ENCODE measurements around the gene SEM1. TPM values are rescaled to one million over a fixed set of nuclear protein-coding genes. Genes with fewer than 3 reads are reported as not detected.

The SEM1 gene
- total and polyA plus RNA-seq, 2 experiments from 2014 or later = 26.8 to 288 TPM

DNA sequence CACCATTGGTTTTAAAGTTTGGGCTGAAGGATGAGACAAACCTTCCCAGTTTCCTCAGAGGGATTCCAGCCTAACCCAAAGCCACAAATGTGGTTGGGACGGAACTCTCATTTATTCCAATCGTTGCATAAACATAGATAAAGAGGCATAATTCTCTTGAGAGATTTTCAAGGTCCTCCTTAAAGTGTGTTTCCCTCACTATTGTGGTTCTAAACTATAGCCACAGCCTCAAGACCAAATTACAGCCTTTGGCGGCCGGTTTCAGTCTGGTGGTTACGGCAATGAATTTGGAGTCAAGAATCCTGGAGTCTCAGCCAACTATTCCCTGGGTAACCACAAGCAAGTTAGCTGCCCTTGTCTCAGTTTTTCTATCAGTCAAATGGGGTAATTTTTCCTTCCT lies 42.6 kb downstream of the SEM1 start:
- H2AFZ ChIP-seq = no peak overlapping the region
- no peaks in the 10 kb centered on the region for H3K9me3 ChIP-seq (ENCODE audit: low read depth)
- no peak overlapping the region for H3K4me3 ChIP-seq
- TF ChIP-seq EZH2phosphoT487 (IDR thresholded peaks at IDR 0.05; ENCODE audit: low read depth, severe bottlenecking, unreplicated experiment) (no peak), EZH2 (IDR thresholded peaks at IDR 0.05; ENCODE audit: borderline replicate concordance) (no peak)
- TF ChIP-seq, protein P1, sequence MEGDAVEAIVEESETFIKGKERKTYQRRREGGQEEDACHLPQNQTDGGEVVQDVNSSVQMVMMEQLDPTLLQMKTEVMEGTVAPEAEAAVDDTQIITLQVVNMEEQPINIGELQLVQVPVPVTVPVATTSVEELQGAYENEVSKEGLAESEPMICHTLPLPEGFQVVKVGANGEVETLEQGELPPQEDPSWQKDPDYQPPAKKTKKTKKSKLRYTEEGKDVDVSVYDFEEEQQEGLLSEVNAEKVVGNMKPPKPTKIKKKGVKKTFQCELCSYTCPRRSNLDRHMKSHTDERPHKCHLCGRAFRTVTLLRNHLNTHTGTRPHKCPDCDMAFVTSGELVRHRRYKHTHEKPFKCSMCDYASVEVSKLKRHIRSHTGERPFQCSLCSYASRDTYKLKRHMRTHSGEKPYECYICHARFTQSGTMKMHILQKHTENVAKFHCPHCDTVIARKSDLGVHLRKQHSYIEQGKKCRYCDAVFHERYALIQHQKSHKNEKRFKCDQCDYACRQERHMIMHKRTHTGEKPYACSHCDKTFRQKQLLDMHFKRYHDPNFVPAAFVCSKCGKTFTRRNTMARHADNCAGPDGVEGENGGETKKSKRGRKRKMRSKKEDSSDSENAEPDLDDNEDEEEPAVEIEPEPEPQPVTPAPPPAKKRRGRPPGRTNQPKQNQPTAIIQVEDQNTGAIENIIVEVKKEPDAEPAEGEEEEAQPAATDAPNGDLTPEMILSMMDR (IDR thresholded peaks at IDR 0.05; ENCODE audit: poor library complexity) = no peak
- 97% methylated on average over 5 of the region's 5 CpGs for WGBS (ENCODE audit: low lambda C conversion rate, missing lambda C conversion rate)
- no peak overlapping the region for H3K4me2 ChIP-seq
- no peaks in the 10 kb centered on the region for H3K9me2 ChIP-seq (replicated peaks; ENCODE audit: insufficient read depth)
- H3K27ac ChIP-seq = no peak overlapping the region
- H3K79me2 ChIP-seq = no peaks in the 10 kb centered on the region
- no peaks in the 10 kb centered on the region for H3K4me1 ChIP-seq (ENCODE audit: insufficient read depth)
- no peak for DNase-seq (ENCODE audit: low spot score)
- H4K20me1 ChIP-seq (ENCODE audit: insufficient read depth, poor library complexity, severe bottlenecking) = no peaks in the 10 kb centered on the region
- no peaks in the 10 kb centered on the region for H3K36me3 ChIP-seq (replicated peaks; ENCODE audit: insufficient read depth, low read depth)
- no peaks in the 10 kb centered on the region for H3K27me3 ChIP-seq

DNA sequence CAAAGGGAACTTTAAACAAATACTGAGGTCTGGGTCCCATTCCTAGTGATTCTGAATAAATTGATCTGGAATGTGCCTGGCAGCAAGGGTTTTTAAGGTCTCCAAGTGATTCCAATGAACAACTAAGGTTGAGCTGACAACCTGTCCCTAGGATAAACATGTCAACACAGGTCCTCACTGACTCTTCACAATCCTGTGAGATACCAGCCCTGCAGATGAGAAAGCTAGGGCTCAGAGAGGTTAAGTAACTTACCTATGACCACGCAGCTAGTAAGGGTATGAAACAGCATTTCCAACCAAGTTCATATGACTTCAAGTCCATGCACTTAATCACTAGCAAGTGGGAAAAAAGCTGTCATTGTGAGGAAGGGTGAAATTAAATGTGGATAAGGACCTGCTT lies 44.0 kb downstream of the SEM1 start:
- 100% methylated on average over 1 of the region's 1 CpG for WGBS (ENCODE audit: low lambda C conversion rate, missing lambda C conversion rate)

DNA sequence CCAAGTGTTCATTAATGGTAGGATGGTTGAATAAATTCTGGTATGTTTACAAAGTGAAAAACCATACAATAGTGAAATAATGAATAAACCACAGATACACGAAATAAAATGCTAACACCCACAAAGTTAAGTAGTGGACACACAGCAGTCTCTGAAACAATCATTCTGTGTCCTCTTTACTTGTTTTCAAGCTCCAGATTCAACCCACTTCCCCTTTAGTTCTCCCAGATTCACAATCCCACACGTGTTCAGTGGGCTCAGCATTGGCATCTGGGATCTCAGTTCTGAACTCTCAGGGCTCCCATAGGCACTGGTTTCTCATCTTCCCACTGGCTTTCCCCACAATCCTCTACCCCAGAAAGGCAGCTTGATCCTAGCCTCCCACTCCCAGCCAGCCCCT lies 44.9 kb downstream of the SEM1 start:
- TF ChIP-seq EZH2 (IDR thresholded peaks at IDR 0.05; ENCODE audit: borderline replicate concordance) = no peak
- no peak for TF ChIP-seq EZH2phosphoT487 (IDR thresholded peaks at IDR 0.05; ENCODE audit: low read depth, severe bottlenecking, unreplicated experiment)
- TF ChIP-seq, protein P1 (IDR thresholded peaks at IDR 0.05; ENCODE audit: poor library complexity) = no peak
- Histone ChIP-seq H3K9me3 (ENCODE audit: low read depth) (no peaks in the 10 kb centered on the region), H3K27ac (no peak overlapping the region), H3K4me2 (no peak overlapping the region), H3K4me3 (no peak overlapping the region), H3K36me3 (replicated peaks; ENCODE audit: insufficient read depth, low read depth) (no peaks in the 10 kb centered on the region), H4K20me1 (ENCODE audit: insufficient read depth, poor library complexity, severe bottlenecking) (no peaks in the 10 kb centered on the region), H3K79me2 (no peaks in the 10 kb centered on the region), H3K27me3 (no peaks in the 10 kb centered on the region), H3K9me2 (replicated peaks; ENCODE audit: insufficient read depth) (no peaks in the 10 kb centered on the region), H2AFZ (no peak overlapping the region), H3K4me1 (ENCODE audit: insufficient read depth) (no peaks in the 10 kb centered on the region)
- 82% methylated on average over 2 of the region's 2 CpGs for whole genome bisulfite sequencing (ENCODE audit: low lambda C conversion rate, missing lambda C conversion rate)
- no peak for DNase-seq (ENCODE audit: low spot score)

More for the DNA sequence above, 44.0 kb downstream of the SEM1 start:
- H3K4me2 ChIP-seq = no peak overlapping the region
- H3K9me3 ChIP-seq (ENCODE audit: low read depth) = no peaks in the 10 kb centered on the region
- no peaks in the 10 kb centered on the region for H3K36me3 ChIP-seq (replicated peaks; ENCODE audit: insufficient read depth, low read depth)
- H3K4me3 ChIP-seq = no peak overlapping the region
- DNase-seq (ENCODE audit: low spot score) = no peak
- H4K20me1 ChIP-seq (ENCODE audit: insufficient read depth, poor library complexity, severe bottlenecking) = no peaks in the 10 kb centered on the region
- H2AFZ ChIP-seq = no peak overlapping the region
- no peaks in the 10 kb centered on the region for H3K27me3 ChIP-seq
- TF ChIP-seq, protein P1 (IDR thresholded peaks at IDR 0.05; ENCODE audit: poor library complexity) = no peak
- no peak for TF ChIP-seq EZH2phosphoT487 (IDR thresholded peaks at IDR 0.05; ENCODE audit: low read depth, severe bottlenecking, unreplicated experiment)
- no peak overlapping the region for H3K27ac ChIP-seq
- H3K4me1 ChIP-seq (ENCODE audit: insufficient read depth) = no peaks in the 10 kb centered on the region
- H3K9me2 ChIP-seq (replicated peaks; ENCODE audit: insufficient read depth) = no peaks in the 10 kb centered on the region
- no peaks in the 10 kb centered on the region for H3K79me2 ChIP-seq
